ENCODE data around the gene HAPLN2.

Gene HAPLN2

GRCh38 chr1:156646738-156647211, 27.6 kb downstream of the HAPLN2 start:
- no peak for DNase-seq

GRCh38 chr1:156647351-156647750, 28.1 kb downstream of the HAPLN2 start:
- DNase-seq, result no peak

DNA sequence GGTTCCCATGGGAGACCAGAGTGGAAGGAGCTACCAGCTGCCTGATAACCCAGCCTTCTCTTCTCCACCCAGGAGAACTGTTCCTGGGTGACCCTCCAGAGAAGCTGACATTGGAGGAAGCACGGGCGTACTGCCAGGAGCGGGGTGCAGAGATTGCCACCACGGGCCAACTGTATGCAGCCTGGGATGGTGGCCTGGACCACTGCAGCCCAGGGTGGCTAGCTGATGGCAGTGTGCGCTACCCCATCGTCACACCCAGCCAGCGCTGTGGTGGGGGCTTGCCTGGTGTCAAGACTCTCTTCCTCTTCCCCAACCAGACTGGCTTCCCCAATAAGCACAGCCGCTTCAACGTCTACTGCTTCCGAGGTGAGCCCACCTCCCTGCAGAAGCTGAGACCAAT, 29.3 kb downstream of the HAPLN2 start:
- no peak for DNase-seq

GRCh38 chr1:156648951-156649350, 29.7 kb downstream of the HAPLN2 start:
- DNase-seq, result peak; percentile 26

DNA sequence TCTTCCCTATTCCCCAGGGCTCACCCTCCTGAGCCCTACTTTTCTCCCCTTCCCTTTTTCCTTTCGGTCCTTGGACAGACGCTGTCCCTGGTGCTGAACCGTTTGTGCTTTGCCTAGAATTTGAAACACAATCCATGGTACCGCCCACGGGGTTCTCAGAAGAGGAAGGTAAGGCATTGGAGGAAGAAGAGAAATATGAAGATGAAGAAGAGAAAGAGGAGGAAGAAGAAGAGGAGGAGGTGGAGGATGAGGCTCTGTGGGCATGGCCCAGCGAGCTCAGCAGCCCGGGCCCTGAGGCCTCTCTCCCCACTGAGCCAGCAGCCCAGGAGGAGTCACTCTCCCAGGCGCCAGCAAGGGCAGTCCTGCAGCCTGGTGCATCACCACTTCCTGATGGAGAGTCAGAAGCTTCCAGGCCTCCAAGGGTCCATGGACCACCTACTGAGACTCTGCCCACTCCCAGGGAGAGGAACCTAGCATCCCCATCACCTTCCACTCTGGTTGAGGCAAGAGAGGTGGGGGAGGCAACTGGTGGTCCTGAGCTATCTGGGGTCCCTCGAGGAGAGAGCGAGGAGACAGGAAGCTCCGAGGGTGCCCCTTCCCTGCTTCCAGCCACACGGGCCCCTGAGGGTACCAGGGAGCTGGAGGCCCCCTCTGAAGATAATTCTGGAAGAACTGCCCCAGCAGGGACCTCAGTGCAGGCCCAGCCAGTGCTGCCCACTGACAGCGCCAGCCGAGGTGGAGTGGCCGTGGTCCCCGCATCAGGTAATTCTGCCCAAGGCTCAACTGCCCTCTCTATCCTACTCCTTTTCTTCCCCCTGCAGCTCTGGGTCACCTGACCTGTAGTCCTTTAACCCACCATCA, 33.1 kb downstream of the HAPLN2 start:
- no peak for DNase-seq

- no peak for DNase-seq
Measured at GRCh38 chr1:156652992-156653355, 33.8 kb downstream of the HAPLN2 start.

- DNase-seq, result no peak
Measured at GRCh38 chr1:156654700-156655099, 35.5 kb downstream of the HAPLN2 start.

DNA sequence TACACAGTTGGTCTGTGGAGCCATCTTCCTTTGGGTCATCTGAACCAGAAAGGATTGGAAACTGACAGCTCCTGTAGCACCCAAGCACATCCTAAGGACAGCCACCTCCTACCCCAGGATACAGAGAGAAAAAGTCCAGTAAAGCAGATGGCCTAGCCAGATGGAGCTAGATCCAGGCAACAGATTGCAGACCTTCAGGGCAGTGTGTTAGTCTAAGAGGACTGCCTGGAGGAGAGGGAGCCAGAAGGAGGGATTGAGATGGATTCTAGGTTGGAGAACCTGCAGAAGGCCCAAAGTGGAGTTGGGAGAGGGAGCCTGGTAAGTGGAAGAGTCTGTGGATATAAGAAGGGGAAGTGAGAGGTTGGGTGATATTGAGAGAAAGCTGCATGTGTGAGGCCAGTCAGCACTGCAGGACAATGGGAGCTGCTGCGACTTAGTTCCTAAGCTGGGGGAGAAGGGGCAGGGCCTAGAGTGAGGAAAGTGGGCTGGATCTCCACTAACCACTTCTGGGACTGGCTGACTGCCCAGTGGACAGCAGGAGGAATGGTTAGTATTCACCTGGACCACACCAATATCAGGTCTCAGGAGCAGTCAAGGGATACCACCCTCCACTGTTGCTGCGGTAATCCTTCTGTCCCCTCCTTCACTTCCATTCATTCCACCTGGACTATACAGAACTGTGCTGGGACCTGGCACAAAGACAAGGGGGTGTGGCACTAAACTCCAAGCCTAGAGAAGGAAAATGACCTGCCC, 36.1 kb downstream of the HAPLN2 start:
- DNase-seq, result no peak

- no peak for DNase-seq
Measured at GRCh38 chr1:156655904-156656516, 36.8 kb downstream of the HAPLN2 start.

DNA sequence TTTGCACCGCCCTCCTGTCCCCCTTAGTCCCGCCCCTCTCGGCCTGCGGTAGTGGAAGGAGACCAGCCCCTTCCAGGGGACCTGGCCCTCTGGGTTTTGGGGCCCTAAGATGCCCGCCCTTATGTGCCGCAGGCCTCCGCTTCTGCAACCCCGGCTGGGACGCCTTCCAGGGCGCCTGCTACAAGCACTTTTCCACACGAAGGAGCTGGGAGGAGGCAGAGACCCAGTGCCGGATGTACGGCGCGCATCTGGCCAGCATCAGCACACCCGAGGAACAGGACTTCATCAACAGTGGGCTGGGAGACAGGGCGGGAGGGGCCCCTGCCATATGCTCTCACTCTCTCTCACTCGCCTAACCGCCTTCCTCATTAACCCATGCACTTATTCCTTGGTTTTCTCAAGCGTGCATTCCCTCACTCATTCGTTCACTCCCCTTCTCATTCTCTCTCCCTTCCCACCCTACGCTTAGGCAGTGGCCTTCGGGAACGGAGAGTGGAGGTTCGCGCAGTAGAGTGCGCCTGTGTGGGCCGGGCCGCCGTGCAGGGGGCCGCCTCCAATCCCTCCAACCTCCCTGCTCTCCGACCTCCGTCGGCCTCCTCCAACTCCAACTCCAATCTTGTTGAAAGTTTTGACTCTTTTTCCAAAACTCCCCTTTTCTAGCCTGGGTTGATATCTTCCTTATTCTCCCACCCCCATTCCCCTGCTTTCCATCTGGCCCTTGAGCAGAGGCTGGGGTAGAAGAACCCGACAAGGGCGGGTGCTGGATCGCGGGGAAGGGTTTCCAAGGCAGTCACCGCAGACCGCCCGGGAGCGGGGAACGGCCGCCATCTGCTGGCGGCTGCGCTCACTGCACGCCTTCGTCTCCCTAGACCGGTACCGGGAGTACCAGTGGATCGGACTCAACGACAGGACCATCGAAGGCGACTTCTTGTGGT, 37.9 kb downstream of the HAPLN2 start:
- peak; percentile 58 for DNase-seq

DNA sequence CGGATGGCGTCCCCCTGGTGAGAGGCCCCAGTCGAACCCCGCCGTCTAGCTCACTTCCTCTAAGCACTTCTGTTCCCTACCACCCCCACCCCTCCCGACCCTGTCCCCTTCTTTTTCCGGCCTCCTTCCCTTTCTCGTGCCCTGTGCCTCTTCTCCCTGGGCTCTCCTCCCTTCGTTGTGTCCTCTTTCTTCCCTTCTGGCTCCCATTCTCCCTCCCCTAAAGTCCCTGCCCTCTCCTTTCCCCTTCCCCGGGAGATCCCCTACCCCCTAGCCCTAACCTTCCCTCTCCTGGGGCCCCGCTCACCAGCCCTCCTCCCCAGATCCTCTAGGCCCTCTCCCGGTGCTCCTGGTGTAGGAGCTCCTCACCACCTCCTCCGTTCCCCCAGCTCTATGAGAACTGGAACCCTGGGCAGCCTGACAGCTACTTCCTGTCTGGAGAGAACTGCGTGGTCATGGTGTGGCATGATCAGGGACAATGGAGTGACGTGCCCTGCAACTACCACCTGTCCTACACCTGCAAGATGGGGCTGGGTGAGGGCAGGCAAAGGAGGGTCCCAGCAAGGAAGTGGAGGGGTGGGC, 38.6 kb downstream of the HAPLN2 start:
- DNase-seq, result no peak

DNA sequence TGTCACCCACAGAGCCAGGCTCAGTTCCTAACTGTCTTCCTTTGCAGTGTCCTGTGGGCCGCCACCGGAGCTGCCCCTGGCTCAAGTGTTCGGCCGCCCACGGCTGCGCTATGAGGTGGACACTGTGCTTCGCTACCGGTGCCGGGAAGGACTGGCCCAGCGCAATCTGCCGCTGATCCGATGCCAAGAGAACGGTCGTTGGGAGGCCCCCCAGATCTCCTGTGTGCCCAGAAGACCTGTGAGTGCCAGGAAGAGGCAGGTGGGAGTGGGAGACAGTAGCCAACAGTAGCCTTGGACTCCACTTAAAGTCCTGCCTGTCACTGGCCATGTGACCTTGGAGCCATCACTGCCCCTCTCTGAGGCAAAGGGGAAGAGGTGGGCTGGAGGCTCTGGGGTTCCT, 39.3 kb downstream of the HAPLN2 start:
- DNase-seq, result no peak

DNA sequence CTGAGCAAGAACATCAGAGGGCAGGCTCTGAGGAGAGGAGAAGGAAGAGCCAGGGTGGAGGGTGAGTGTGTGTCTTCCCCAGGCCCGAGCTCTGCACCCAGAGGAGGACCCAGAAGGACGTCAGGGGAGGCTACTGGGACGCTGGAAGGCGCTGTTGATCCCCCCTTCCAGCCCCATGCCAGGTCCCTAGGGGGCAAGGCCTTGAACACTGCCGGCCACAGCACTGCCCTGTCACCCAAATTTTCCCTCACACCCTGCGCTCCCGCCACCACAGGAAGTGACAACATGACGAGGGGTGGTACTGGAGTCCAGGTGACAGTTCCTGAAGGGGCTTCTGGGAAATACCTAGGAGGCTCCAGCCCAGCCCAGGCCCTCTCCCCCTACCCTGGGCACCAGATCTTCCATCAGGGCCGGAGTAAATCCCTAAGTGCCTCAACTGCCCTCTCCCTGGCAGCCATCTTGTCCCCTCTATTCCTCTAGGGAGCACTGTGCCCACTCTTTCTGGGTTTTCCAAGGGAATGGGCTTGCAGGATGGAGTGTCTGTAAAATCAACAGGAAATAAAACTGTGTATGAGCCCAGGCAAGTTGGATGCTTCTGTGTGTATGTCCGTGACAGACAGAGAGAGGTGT, 39.8 kb downstream of the HAPLN2 start:
- no peak for DNase-seq

GRCh38 chr1:156659661-156659987, 40.4 kb downstream of the HAPLN2 start:
- DNase-seq, result no peak

GRCh38 chr1:156659988-156660751, 41.0 kb downstream of the HAPLN2 start:
- peak; percentile 94 for DNase-seq

- no peak for DNase-seq
Measured at GRCh38 chr1:156660752-156661112, 41.5 kb downstream of the HAPLN2 start.

GRCh38 chr1:156662005-156662799, 43.0 kb downstream of the HAPLN2 start:
- no peak for DNase-seq

DNA sequence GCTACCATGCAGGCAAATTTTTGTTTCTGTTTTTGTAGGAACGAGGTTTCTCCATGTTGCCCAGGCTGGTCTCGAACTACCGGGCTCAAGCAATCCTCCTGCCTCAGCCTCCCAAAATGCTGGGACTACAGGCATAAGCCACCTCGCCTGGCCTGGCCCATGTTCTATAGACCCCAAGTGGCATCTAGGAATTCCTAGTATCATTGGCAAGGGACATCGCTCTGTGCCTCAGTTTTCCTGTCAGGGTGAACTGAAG, 43.5 kb downstream of the HAPLN2 start:
- no peak for DNase-seq

GRCh38 chr1:156663178-156663577, 44.0 kb downstream of the HAPLN2 start:
- no peak for DNase-seq

- DNase-seq, result no peak
Measured at GRCh38 chr1:156664046-156664766, 45.0 kb downstream of the HAPLN2 start.
